Measurements from ENCODE around the gene THOC2. TPM values are rescaled to one million over a fixed set of nuclear protein-coding genes. Genes with fewer than 3 reads are reported as not detected.

THOC2 gene
- total and polyA plus RNA-seq, 2 of the 8 experiments (the other 6 are each of a cell fraction or from before 2014, with no cell fraction given), result 32.7 to 68.8 TPM

- Histone ChIP-seq H3K23me2 (ENCODE audit: low read depth, low read length) (no peaks in the 10 kb centered on the region), H3K4me3 (ENCODE audit: extremely low read depth in 1 of 4, insufficient read depth in 2 of 4, low read depth in 3 of 4, low read length in 4 of 4) (no peak overlapping the region), H3K4me2 (ENCODE audit: insufficient read depth in 1 of 2, low read depth in 2 of 2, low read length in 2 of 2) (no peak overlapping the region), H3K4me1 (replicated peaks in 1 of 4; ENCODE audit: control insufficient read depth in 3 of 4, insufficient read depth in 4 of 4, low read length in 3 of 4) (no peaks in the 10 kb centered on the region; a peak in 2 of 7 replicates), H3K18ac (ENCODE audit: extremely low read depth, low read length) (no peak overlapping the region), H3K9me3 (ENCODE audit: insufficient read depth in 2 of 2, low read depth in 1 of 2, low read length in 1 of 2) (no peaks in the 10 kb centered on the region), H3K56ac (replicated peaks; ENCODE audit: insufficient read length, low read depth, low read length) (no peak overlapping the region), H4K8ac (ENCODE audit: extremely low read depth, insufficient read depth, low read length) (no peak overlapping the region), H3K23ac (ENCODE audit: insufficient read length) (no peak overlapping the region), H4K20me1 (replicated peaks in 1 of 2; ENCODE audit: control insufficient read depth in 1 of 2, insufficient read depth in 2 of 2, low read length in 2 of 2) (no peaks in the 10 kb centered on the region), H3K27me3 (replicated peaks in 1 of 4; ENCODE audit: control insufficient read depth in 3 of 4, extremely low read depth in 1 of 4, insufficient read depth in 3 of 4, low read length in 3 of 4) (no peaks in the 10 kb centered on the region), H3K79me1 (ENCODE audit: low read depth, low read length) (no peaks in the 10 kb centered on the region), H2AFZ (ENCODE audit: low read length) (no peak overlapping the region), H3K9ac (replicated peaks in 1 of 4; ENCODE audit: extremely low read depth in 1 of 4, low read depth in 3 of 4, low read length in 3 of 4) (no peak overlapping the region), H2AK5ac (ENCODE audit: low read depth, low read length) (no peak overlapping the region), H3K36me3 (ENCODE audit: control insufficient read depth in 2 of 4, insufficient read depth in 4 of 4, low read length in 3 of 4) (no peaks in the 10 kb centered on the region; a peak in 1 of 8 replicates), H2BK20ac (ENCODE audit: low read length) (no peak overlapping the region), H2BK12ac (ENCODE audit: low read depth, low read length) (no peak overlapping the region), H3K4ac (replicated peaks; ENCODE audit: insufficient read length, low read depth, low read length) (no peak overlapping the region), H3K79me2 (ENCODE audit: control insufficient read depth in 1 of 2, insufficient read depth in 2 of 2, low read length in 2 of 2) (no peaks in the 10 kb centered on the region), H3K27ac (ENCODE audit: low read depth, low read length) (no peak overlapping the region), H2BK5ac (ENCODE audit: low read depth, low read length) (no peak overlapping the region), H4K5ac (ENCODE audit: insufficient read length, low read depth, low read length) (no peak overlapping the region), H2BK15ac (ENCODE audit: low read length) (no peak overlapping the region), H4K91ac (replicated peaks; ENCODE audit: insufficient read length, low read length) (no peak overlapping the region), H3K14ac (ENCODE audit: insufficient read length) (no peak overlapping the region), H2BK120ac (replicated peaks; ENCODE audit: low read depth, low read length) (no peak overlapping the region)
- DNase-seq (ENCODE audit: low read depth in 1 of 2, low spot score in 2 of 2), result no peak
- 33% methylated on average over 1 of the region's 1 CpG; no CpG with 5 or more reads in 1 of the 2 experiments for WGBS, 2 experiments (ENCODE audit: extremely low coverage in 1 of 2, insufficient coverage in 1 of 2, insufficient read length in 1 of 2, insufficient replicate concordance in 2 of 2, low coverage in 1 of 2, low lambda C conversion rate in 2 of 2, missing lambda C conversion rate in 1 of 2)
- ChIA-PET CTCF (ENCODE audit: partially characterized antibody) (no interaction called here), POLR2A (ENCODE audit: partially characterized antibody) (interaction anchor here (1.1 kb wide), 1 partner anchor 11 kb away, joined by 3 read pairs; no protein-coding TSS in a partner anchor)
- peak; percentile 7 for FAIRE-seq
- TF ChIP-seq RXRA (IDR thresholded peaks at IDR 0.05; ENCODE audit: insufficient read depth, low read depth, low read length) (no peak), CTBP2 (IDR thresholded peaks at IDR 0.05; ENCODE audit: borderline replicate concordance, insufficient read depth, insufficient read length, low read length) (no peak), CBX8 (IDR thresholded peaks at IDR 0.05; ENCODE audit: borderline replicate concordance, low read depth, low read length) (no peak), TCF12 (IDR thresholded peaks at IDR 0.05; ENCODE audit: low read depth, low read length) (no peak), KDM5A (IDR thresholded peaks at IDR 0.05; ENCODE audit: low read length) (no peak), SRF (IDR thresholded peaks at IDR 0.05; ENCODE audit: low read depth, low read length) (no peak), GTF2F1 (IDR thresholded peaks at IDR 0.05; ENCODE audit: borderline replicate concordance, low read depth, low read length) (no peak), TEAD4 (IDR thresholded peaks at IDR 0.05; ENCODE audit: low read depth, low read length) (no peak), HDAC2 (IDR thresholded peaks at IDR 0.05; ENCODE audit: borderline replicate concordance in 1 of 2, low read depth in 2 of 2, low read length in 2 of 2) (no peak), TAF1 (IDR thresholded peaks at IDR 0.05; ENCODE audit: low read depth, low read length) (no peak), ASH2L (IDR thresholded peaks at IDR 0.05; ENCODE audit: low read length) (no peak), YY1 (IDR thresholded peaks at IDR 0.05; ENCODE audit: low read depth, low read length) (no peak), MAFK (IDR thresholded peaks at IDR 0.05; ENCODE audit: low read depth, low read length) (no peak), RNF2 (IDR thresholded peaks at IDR 0.05; ENCODE audit: borderline replicate concordance, low read depth, low read length, missing control alignments, poor library complexity, severe bottlenecking) (no peak), TAF7 (optimal IDR thresholded peaks at IDR 0.05; ENCODE audit: borderline replicate concordance, low read depth, low read length) (no peak)
Measured at GRCh38 chrX:123581586-123581985, 151.3 kb downstream of the THOC2 start.
